Stimulated activated CD4-positive, alpha-beta T cell treated with anti-CD3 and anti-CD28 coated beads, Interleukin-15, amount 100 ng/mL, for 48 hours (primary cell): ENCODE data around the gene TTYH2.
"Not testable (repeated sequence)": the region's sequence is repeated elsewhere in the genome, so short reads cannot be mapped to it uniquely, and the experiment has no call there.

Experiments
- DNase-seq, 2 donors: peaks; one replicate each; pipeline ENCODE4 v3.0.0-alpha.2; 2020; ENCODE audit warnings: low read depth in 2 of 2

The TTYH2 gene

DNA sequence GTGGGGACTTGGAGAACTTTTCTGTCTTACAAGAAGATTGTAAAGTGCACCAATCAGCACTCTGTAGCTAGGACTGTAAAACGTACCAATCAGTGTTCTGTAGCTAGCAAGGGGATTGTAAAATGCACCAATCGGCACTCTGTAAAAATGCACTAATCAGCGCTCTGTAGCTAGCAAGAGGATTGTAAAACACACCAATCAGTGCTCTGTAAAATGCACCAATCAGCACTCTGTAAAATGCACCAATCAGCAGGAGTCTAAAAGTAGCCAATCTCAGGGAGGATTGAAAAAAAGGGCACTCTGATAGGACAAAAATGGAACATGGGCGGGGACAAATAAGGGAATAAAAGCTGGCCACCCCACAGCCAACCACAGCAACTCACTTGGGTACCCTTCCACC, 53.7 kb downstream of the TTYH2 start:
- not testable (repeated sequence) for DNase-seq

DNA sequence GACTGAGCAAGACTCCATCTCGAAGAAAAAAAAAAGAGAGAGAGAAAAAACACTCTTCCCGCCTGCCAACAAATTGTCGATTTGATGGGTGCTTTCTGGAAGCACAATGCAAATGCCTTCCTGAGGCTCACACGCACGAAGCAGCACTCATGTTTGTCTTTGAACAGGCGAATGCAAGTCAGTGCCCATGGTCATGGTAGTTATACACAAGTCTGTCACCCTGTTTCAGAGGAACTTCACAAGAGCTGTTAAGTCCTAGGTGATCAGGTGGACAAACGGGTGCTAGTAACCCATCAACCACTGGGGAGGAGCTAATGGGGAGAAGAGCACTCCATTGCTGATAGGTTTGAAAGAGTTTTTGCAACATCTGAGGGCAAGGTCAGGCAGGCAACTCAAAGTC, 54.2 kb downstream of the TTYH2 start:
- DNase-seq, result no peak

DNA sequence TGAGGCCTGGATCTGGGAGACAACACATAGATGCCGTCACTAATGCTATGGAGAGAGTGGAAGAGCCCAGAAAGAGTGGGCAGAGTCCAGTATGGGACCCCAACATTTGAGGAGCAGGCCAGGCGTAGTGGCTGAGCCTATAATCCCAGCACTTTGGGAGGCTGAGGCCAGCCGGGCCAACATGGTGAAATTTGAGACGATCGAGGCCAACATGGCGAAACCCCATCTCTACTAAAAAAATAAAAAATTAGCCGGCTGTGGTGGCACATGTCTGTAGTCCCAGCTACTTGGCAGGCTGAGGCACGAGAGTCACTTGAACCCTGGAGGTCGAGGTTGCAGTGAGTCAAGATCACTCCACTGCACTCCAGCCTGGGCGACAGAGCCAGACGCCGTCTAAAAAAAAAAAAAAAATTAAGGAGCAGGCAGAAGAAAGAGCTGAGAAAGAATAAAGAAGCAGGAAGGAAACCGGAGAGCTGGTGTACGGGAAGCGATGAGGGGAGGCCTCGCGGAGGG, 54.7 kb downstream of the TTYH2 start:
- DNase-seq, result no peak

DNA sequence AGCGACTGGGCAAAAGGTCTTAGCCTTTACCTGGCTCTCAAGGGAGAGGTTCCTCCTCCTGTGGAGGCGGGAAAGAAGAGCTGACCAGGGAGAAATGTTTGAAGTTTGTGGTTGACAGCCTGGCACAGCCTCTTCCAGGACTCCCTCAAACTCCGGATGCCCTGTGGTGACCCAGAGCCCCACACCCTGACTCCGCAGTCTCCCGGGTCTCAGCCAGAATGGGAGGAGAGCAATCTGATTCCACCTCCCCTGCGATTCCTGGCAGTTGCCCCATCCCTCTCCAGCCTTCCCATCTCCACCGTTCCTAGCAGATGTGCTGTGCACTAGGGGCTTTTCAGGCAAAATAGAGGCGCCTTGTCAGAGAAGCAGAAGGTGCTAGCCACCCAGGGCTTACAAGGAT, 55.2 kb downstream of the TTYH2 start:
- DNase-seq, result no peak

DNA sequence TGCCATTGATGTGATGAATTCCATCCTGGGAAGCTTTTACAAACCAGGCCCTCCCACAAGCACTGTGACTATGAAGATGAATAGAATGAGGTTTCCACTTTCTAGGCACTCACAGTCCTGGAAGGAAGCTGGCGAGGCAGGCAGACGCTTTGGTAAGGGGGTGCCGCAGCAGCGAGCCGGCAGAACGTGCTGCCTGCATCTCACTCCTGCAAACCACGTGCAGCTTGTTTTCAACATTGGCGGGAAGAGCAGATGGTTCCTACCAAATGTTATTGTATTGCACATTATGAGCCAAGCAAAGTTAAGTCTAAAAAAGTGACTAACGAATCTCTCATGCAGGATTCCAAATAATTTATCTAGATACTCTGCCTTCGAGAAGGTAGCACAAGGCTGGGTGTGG, 57.0 kb downstream of the TTYH2 start:
- DNase-seq, result no peak

DNA sequence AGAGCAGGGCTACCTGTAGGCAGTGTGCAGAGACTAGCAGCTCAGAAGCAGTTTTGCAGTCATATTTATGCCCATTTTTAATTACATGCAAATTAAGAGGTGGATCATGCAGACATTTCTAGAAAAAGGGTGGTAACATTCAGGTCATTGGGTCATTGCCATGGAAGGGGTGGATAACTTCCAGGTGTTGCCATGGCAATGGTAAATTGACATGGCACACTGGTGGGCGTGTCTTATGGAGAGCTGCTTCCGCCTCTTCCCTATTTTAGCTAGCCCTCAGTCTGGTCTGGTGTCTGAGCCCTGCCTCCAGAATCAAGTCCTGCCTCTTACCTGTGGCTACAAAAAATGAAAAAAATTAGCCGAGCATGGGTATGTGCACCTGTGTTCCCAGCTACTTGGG, 57.9 kb downstream of the TTYH2 start:
- DNase-seq, result no peak

DNA sequence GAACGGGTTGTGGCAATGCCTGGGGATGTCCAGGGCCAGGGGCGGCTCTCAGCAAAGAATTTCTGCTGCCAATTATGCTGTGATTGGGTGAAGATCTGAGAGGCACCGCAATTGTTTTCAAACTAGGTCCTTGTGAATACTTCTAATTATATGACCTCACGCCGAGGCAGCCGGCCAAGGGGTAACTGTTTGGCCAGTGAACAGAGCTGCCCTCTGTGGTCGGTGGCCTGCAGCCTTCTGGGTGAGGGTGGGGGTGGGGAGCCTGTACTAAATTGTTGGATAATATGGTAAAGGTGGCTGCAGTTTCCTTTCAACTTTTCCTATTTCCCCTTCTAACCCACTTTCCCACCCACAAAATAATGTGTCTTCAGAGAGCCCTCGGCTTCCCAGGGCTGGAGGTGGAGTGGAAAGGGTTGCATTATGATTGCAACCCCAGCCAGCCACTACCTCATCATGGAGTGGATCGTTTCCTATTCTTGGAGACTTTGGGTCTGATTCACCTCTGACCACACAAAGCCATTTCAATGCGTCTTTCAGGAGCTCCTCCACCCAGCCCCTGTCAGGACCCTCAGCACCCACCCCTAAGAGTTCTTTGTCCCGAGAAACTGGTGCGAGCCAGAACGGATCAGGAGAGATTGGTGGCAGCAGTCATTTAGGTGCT, 58.7 kb downstream of the TTYH2 start:
- no peak for DNase-seq

DNA sequence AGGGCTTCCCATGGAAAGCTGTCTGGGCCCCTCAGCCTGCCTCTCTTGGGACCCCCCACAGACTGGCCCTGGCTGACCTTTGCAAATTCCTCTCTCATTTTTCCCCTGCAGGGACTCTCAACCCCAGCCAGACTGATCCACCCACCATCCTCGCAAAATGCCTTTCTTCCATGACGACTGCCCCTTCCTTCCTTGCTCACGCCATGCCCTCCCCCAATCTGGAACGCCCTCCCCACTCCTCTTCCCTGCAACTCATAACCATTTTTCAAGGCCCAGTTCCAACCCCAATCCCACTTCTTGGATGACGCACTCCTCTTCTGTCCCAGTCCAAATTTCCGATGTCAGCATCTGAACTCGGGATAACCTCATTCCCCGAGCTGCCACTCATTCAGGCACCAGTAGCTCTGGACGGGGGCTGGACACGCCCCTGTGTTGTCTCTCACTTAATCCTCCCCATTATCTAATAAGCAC, 59.4 kb downstream of the TTYH2 start:
- DNase-seq, result no peak

DNA sequence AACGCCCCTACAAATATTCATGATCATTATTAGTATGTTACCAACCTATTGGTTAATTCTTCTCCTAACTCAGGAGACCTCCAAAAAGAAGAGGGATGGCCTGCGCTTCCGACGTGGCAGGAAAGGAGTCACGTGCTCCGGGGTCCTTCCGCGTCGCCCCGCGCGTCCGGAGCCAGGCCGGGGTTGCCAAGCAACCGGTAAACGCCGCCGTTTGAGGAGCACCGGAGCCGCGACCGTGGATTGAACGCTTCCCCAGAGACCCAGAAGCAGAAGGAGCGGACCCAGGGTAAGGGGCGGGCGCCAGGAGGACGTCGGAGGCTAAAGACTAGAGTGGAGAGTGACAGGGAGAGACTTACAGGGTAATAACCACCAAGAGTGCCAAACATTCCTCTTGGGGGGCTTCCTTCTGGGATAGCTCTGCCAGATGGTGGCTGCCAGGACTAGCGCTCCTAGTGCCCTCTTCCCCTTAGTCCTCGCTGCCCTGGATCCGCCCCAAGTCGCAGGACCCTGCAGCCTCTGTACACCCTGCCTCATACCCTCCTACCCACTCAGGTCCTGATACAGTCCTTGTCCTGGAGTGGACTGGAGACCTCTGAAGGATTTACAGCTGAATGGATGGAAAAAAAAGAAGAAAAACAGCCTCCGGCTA, 60.8 kb downstream of the TTYH2 start, which contains the start of gene DNAI2:
DNAI2 (plus strand) TSS at position 175 of the 649 bp plus-strand sequence. CDS start 7,584 bp downstream, outside the sequence.
- no peak for DNase-seq

DNA sequence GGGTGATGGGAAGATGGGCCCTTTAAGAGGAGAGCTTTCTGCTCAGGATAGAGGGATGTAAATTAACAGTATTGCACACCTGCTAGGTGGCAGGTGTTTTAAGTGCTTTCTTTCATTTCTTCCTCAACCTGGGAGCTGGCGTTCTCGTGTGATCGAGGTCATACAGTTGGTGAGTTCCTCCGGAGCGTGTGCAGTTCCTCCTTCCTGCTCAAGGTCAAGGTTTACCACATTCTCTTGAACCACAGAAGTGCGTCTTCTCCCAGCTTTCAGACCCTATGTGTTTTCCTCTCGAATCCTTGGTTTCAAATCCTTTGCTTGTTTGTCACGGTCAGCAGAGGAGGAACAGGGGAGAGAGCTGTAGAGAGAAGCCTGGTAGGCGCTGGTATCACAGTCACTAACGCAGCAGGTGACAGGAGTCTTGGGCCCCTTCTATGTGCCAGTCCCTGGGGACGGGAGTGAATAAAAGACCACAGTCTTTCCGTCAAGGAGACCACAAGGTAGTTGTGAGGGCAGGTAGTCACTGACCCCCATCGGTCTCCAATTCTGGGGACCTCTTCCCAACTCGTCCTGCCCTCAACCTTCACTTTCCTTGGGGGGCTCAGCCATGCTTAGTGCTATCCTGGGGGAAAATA, 61.5 kb downstream of the TTYH2 start:
- no peak for DNase-seq

DNA sequence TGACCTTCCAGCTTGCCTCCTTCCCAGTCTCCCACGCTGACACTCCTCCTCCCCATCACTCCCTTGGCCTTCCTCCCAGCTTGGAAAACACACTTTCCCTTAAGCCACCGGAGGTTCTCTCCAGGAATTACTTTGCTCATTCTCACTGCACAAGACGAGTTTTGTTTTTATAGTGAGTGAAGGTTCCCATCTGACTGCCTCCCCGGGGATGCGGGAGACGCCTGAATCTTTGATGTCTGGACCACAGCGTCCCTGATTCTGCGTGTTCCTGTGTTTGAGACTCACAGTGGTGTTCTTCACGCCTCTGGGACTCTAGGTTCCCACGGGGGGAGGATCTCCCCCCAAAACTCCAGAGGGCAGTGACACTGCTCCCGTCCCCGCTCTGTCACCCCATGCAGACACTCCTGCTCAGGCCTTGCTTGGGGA, 62.7 kb downstream of the TTYH2 start:
- DNase-seq, result no peak

DNA sequence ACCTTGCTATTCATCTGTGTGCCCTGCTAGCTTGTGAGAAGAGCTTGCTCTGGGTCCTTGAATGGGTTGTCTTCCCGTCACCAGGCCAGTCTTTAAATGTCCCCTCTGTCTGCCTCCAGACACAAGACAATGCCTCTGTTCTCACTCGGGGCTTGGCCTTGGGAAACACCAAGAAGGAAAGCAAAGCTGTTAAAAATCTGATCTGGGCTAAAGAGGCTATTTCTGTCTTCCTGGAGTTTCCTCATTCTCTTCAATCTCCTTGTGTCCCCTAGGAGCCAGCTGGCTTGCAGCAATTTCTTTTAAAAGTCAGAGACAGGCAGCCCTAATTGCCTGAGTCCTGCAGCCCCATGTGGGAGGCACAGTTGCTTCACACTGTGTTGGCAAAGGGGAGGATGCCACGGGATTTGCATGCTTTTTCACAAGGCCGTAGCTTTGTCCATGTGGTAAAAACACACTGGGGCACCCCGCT, 63.2 kb downstream of the TTYH2 start:
- no peak for DNase-seq

DNA sequence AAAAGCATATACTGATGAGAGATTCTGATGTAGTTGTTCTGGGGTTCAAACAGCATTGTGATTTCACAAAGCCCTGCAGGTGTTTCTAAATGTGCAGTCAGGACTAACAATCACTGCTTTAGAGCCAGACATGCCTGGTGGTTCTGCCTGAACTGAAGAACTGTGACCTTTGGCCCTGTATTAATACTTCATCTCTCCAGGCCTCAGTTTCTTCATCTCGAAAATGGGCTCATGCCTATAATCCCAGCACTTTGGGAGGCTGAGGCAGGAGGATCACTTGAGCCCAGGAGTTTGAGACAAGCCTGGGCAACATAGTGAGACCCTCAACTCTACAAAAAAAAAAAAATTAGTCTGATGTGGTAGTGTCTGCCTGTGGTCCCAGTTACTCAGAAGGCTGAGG, 64.6 kb downstream of the TTYH2 start:
- no peak for DNase-seq

DNA sequence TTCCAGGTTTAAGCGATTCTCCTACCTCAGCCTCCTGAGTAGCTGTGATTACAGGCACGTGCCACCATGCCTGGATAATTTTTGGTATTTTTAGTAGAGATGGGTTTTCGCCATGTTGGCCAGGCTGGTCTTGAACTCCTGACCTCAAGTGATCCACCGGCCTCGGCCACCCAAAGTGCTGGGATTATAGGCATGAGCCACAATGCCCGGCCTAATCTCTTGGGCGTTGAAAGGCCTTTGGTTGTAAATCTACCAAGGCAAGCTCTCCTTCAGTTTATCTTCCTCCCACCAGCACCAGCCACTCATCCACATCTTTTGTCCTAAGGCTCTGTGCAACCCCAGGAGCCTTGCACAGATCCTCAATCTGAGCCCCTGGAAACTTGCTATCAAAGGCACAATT, 66.2 kb downstream of the TTYH2 start:
- not testable (repeated sequence) for DNase-seq

DNA sequence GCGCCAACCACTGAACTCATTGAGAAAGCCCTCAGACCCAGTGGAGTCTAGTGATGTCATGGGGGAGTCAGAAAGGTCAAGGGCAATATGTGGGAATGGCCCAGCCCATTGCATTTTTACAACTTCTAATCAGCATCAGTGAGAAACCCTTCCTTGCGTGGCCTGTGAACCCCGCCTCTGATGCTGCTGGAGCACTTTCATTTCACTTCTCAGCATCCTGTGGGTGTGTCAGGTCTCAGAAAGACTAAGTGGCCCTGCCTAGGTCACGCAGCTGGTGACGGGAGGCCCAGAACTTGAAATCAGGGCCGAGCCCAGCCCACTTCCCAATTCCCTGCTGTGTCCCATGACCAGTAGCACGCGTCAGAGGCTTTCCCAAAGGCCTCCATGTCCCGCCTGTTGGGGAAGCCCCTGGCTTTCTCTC, 66.7 kb downstream of the TTYH2 start:
- DNase-seq, result peak; percentile 39 to 45

DNA sequence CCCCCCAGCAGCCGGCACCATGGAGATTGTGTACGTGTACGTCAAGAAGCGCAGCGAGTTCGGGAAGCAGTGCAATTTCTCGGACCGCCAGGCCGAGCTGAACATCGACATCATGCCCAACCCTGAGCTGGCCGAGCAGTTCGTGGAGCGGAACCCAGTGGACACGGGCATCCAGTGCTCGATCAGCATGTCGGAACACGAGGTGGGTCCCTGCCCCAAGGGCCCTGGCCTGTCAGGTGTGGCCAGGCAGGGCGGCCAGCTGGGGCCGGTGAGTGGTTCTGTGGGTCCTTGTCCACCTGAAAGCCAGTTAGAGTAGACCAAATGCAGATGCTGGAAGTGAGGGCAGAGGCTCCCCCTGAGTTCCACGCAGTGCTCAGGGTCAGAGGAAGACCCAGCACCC, 68.4 kb downstream of the TTYH2 start:
- no peak for DNase-seq

DNA sequence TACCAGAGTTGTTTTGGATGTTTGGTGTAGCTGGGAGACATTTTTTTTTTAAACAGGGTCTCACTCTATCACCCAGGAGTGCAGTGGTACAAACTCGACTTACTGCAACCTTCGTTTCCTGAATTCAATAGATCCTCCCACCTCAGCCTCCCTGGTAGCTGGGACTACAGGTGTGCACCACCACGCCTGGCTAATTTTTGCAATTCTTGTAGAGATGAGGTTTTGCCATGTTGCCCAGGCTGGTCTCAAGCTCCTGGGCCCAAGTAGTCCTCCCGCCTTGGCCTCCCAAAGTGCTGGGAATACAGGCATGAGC, 68.9 kb downstream of the TTYH2 start:
- not testable (repeated sequence) for DNase-seq

DNA sequence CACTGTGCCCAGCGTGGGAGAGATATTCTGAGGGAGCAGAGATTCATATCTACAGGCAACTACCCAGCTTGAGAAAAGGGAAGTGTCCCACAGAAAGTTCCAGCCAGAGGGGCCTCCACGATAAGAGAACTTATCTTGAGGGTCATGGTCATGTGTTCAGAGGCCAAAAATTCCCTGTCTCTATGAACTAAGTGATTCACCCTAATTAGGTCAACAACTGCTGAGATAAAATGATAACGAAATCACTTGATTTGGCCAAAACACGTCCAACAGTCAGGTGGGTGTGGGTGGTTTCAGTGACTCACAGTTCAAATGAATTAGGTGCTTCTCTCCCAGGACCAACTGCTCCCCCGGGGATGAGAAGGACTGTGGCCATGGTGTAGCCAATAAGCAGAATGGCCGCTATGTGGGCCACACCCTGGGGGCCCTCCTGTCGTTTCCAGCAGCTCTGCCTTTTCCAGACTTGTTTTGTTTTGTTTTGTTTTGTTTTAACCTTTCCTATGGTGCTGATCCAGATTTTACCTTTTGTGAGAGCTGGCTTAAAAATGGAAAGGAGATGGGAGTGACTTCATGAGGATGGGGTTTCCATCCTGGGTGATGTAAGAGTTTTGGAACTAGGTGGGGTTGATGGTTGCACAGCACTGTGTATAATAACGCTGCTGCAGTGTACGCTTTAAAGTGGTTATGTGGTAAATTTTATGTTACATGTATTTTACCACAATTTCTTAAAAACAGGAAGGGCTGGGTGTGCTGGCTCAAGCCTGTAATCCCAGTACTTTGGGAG, 69.4 kb downstream of the TTYH2 start:
- peak; percentile 56 to 61 for DNase-seq

DNA sequence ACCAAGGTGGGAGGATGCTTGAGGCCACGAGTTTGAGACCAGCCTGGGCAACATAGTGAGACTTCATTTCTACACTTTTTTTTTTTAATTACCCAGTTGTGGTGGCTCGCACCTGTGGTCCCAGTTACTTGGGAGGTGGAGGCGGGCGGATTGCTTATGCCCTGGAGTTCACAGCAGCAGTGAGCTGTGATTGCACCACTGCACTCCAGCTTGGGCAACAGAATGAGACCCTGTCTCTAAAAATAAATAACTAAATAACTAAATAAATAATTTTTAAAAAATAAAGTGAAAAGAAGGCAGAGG, 70.0 kb downstream of the TTYH2 start:
- no peak for DNase-seq

DNA sequence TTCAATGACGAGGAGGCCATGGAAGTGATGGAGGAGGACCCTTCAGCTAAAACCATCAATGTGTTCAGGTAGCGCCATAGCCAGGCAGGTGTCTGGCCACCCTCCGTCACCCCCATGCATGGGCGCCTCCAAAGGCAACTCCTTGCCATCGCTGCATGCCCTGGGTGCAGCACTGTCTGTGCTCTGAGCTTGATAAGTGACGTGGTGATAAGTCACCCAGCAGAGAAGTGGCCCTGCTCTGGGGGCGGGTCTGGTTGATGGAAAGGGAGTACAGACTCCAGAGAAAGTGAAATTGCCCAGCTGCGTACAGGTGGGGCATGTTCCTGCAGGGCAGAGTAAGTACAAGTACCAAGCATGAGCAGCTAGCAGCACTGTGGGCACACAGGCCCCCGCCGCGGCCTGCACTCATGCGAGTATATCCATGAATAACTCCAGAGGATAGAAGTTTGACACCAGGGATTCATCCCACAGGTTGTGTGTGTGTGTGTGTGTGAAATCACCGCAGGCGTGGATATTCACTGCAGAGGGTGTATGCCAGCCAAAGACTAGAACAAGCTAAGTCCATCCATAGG, 73.7 kb downstream of the TTYH2 start:
- DNase-seq, result no peak

DNA sequence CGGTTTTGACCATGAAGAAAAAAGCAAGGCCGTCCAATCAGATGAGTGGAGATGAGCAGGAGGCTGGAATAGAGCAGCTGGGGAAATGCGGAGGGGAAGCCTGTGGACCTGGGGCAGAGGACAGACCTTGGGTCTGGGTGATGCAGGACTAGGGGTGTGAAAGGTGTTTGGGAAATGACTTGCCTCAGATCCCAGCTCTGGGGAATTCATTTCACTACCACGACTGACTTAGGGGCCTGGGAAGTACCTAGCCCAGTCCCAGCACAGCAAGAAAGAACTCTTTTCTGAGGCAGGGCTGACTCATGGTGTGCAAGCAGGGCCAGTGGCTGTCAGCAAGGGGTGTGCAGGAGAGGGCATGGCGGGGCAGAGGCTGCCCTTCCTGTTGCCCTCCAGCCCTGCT, 75.4 kb downstream of the TTYH2 start:
- peak in 1 of 2 donors; percentile 33 for DNase-seq

DNA sequence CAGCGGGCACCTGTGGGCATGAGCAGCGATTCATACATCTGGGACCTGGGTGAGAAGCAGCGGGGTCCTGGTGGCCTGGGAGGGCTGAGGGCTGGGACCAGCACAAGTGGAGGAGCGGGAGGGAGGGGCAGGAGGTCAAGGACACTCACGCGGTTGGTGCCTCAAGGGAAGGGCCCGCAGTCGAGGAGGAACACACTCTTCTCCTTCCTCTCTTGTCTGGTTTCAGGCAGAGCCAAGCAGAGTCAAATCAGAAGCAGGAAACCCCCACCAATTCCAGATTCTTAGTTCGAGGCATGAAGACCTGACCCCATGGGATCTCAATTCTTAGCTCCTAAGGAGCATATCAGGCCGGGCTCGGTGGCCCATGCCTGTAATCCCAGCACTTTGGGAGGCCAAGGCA, 76.3 kb downstream of the TTYH2 start:
- no peak for DNase-seq
